ENCODE results near the gene LDB2.

The LDB2 gene

GRCh38 chr4:16909281-16909680, 10.8 kb upstream of the LDB2 start:
- TF ChIP-seq, protein P1, sequence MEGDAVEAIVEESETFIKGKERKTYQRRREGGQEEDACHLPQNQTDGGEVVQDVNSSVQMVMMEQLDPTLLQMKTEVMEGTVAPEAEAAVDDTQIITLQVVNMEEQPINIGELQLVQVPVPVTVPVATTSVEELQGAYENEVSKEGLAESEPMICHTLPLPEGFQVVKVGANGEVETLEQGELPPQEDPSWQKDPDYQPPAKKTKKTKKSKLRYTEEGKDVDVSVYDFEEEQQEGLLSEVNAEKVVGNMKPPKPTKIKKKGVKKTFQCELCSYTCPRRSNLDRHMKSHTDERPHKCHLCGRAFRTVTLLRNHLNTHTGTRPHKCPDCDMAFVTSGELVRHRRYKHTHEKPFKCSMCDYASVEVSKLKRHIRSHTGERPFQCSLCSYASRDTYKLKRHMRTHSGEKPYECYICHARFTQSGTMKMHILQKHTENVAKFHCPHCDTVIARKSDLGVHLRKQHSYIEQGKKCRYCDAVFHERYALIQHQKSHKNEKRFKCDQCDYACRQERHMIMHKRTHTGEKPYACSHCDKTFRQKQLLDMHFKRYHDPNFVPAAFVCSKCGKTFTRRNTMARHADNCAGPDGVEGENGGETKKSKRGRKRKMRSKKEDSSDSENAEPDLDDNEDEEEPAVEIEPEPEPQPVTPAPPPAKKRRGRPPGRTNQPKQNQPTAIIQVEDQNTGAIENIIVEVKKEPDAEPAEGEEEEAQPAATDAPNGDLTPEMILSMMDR (IDR thresholded peaks at IDR 0.05; ENCODE audit: low read depth, low read length): no peak
- Histone ChIP-seq H3K9me3 (ENCODE audit: severe bottlenecking) (no peaks in the 10 kb centered on the region), H3K4me3 (ENCODE audit: low read depth, low read length) (no peak overlapping the region), H3K36me3 (no peaks in the 10 kb centered on the region), H3K27ac (no peak overlapping the region), H3K27me3 (ENCODE audit: insufficient read depth, low read depth, severe bottlenecking) (peaks cover 31% of the 10 kb centered on the region)
- DNase-seq: no peak

DNA sequence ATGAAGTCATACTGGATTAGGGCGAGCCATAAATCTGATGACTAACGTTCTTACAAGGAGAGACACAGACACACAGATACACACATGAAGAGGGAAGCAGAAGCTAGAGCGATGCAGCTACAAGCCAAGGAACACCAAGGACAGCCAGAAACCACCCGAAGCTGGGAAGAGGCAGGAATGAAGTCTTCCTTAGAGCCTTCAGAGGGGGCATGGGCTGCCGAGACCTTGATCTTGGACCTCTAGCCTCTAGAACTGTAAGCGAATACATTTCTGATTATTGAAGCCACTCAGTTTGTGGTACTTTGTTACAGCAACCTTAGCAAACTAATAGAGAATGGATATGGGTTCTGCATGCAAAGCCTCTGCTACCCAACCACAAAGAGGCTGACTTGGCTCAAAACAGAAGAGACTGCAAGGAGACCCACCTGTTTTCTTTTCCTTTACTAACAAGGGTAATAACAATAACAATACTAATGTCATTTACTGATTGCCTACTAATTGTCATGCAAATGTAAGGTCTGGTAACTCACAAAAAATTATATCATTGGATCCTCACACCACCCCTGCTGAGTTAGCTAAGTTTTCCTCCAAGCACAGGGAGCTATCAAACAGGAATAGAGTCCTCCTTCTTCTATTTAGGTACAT, 10.1 kb upstream of the LDB2 start:
- no peak for DNase-seq
- TF ChIP-seq, protein P1 (IDR thresholded peaks at IDR 0.05; ENCODE audit: low read depth, low read length): no peak
- no peak overlapping the region for H3K27ac ChIP-seq
- H3K4me3 ChIP-seq (ENCODE audit: low read depth, low read length): no peak overlapping the region
- no peaks in the 10 kb centered on the region for H3K36me3 ChIP-seq
- H3K27me3 ChIP-seq (ENCODE audit: insufficient read depth, low read depth, severe bottlenecking): peaks cover 31% of the 10 kb centered on the region
- H3K9me3 ChIP-seq (ENCODE audit: severe bottlenecking): no peaks in the 10 kb centered on the region

DNA sequence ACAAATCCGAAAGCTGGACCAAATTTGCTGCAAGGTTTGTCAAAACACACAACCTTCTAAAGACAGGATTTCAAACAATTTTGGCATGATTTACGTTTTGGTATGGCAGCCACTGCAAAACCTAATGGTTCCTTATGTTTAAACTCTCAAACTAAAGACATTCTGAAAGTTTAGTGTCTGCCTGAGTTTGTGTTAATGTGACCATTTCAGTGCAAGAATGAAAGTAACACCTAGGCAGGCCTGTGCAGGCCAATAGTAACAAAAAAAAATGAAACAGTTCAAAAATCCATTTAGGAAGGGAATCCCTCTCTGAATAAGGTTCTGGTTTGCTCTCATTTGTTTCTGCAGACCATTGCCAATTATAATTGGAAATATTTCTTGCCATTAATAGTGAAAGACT, 1.9 kb upstream of the LDB2 start:
- no peak overlapping the region for H3K27ac ChIP-seq
- TF ChIP-seq, protein P1 (IDR thresholded peaks at IDR 0.05; ENCODE audit: low read depth, low read length): no peak
- no peaks in the 10 kb centered on the region for H3K36me3 ChIP-seq
- peaks cover 25% of the 10 kb centered on the region for H3K27me3 ChIP-seq (ENCODE audit: insufficient read depth, low read depth, severe bottlenecking)
- H3K4me3 ChIP-seq (ENCODE audit: low read depth, low read length): no peak overlapping the region
- H3K9me3 ChIP-seq (ENCODE audit: severe bottlenecking): no peaks in the 10 kb centered on the region
- no peak for DNase-seq

DNA sequence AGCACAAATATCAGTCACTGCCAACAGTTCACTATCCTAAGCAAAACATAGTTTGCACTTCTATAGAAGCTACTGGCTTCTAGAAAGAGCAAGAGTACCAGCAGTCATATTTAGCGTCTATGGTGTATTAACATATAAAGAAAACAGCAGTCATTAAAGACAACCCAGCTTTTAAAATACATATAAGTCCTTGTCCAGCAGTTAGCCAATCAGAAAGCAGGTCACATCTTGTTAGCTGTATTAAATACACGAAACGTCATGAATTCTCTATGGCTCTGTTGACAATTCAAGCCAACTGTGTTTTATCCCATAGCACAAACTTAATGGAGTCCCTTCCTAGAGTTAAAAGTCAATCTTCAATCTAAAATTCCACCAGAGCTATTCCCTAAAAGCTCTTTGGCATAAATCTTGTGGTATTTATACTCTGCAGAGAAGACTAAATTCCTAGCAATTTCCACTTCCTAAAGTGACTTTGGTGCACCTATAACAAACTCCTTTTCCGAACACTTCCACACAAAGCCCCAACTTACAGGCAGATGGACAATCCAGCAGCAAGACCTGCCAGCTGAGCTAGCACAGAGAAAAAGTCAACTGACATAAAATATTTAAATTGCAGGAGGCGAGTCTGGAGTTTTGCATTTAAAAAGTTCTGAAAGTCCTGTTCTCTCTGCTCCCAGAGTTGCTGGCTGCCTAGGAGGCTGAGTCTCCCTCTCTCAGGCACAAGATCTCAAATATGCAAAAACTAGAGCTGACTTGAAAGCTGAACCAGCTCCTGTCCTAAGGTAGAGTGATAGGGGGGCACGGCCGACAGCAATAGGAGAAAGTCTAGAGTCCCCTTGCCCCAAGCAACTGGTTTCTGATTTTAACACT, 1.3 kb downstream of the LDB2 start:
- no peak overlapping the region for H3K4me3 ChIP-seq (ENCODE audit: low read depth, low read length)
- H3K27me3 ChIP-seq (ENCODE audit: insufficient read depth, low read depth, severe bottlenecking): peaks cover 20% of the 10 kb centered on the region
- no peaks in the 10 kb centered on the region for H3K9me3 ChIP-seq (ENCODE audit: severe bottlenecking)
- DNase-seq: no peak
- TF ChIP-seq, protein P1 (IDR thresholded peaks at IDR 0.05; ENCODE audit: low read depth, low read length): no peak
- no peak overlapping the region for H3K27ac ChIP-seq
- no peaks in the 10 kb centered on the region for H3K36me3 ChIP-seq

GRCh38 chr4:16894406-16894805, 4.0 kb downstream of the LDB2 start:
- H3K4me3 ChIP-seq (ENCODE audit: low read depth, low read length): no peak overlapping the region
- DNase-seq: no peak

More at GRCh38 chr4:16894406-16894805, 4.0 kb downstream of the LDB2 start:
- H3K9me3 ChIP-seq (ENCODE audit: severe bottlenecking): no peaks in the 10 kb centered on the region
- no peak overlapping the region for H3K27ac ChIP-seq
- no peaks in the 10 kb centered on the region for H3K36me3 ChIP-seq
- peaks cover 24% of the 10 kb centered on the region for H3K27me3 ChIP-seq (ENCODE audit: insufficient read depth, low read depth, severe bottlenecking)
- TF ChIP-seq, protein P1 (IDR thresholded peaks at IDR 0.05; ENCODE audit: low read depth, low read length): no peak
